Nephron progenitor cell (in vitro differentiated cells): ENCODE data around the gene CIBAR2.
"Not testable (repeated sequence)": the region's sequence is repeated elsewhere in the genome, so short reads cannot be mapped to it uniquely, and the experiment has no call there.

Experiments
- DNase-seq: peaks from one replicate; pipeline ENCODE4 v3.0.0; 2021
- H3K27ac Mint-ChIP-seq: 2 replicates; pipeline ENCODE4 v1.8.0; 2021; ENCODE audit warnings: mild to moderate bottlenecking, moderate library complexity, mixed read lengths
- H3K27me3 Mint-ChIP-seq: 2 replicates; pipeline ENCODE4 v1.8.0; 2021; ENCODE audit warnings: mild to moderate bottlenecking, low read depth, mixed read lengths; ENCODE audit not compliant: poor library complexity
- H3K36me3 Mint-ChIP-seq: 2 replicates; pipeline ENCODE4 v1.8.0; 2021; ENCODE audit warnings: low read depth, mixed read lengths
- H3K4me1 Mint-ChIP-seq: 2 replicates; pipeline ENCODE4 v1.8.0; 2021; ENCODE audit warnings: mixed read lengths
- H3K4me3 Mint-ChIP-seq: 2 replicates; pipeline ENCODE4 v1.8.0; 2021; ENCODE audit warnings: mild to moderate bottlenecking, moderate library complexity, mixed read lengths
- H3K9me3 Mint-ChIP-seq: 2 replicates; pipeline ENCODE4 v1.8.0; 2021; ENCODE audit warnings: mild to moderate bottlenecking, moderate library complexity, mixed read lengths
- CTCF ChIP-seq: fragments of 200-600 bp; sonication (generic); IDR thresholded peaks from 2 replicates; pipeline ENCODE4 v1.5.0; 2021; ENCODE audit warnings: antibody characterized with exemption

The CIBAR2 gene

GRCh38 chr16:85057212-85057889, 54.9 kb downstream of the CIBAR2 start:
- H3K36me3 Mint-ChIP-seq: no peaks in the 10 kb centered on the region
- peaks cover 29% of the 10 kb centered on the region for H3K4me1 Mint-ChIP-seq
- peaks cover 8% of the 10 kb centered on the region for H3K27me3 Mint-ChIP-seq
- peak; percentile 12 for TF ChIP-seq CTCF
- no peaks in the 10 kb centered on the region for H3K9me3 Mint-ChIP-seq
- H3K27ac Mint-ChIP-seq: no peak overlapping the region
- H3K4me3 Mint-ChIP-seq: no peak overlapping the region
- DNase-seq: no peak

GRCh38 chr16:85056211-85056748, 56.0 kb downstream of the CIBAR2 start:
- no peak for TF ChIP-seq CTCF
- Mint-ChIP-seq H3K36me3 (no peaks in the 10 kb centered on the region), H3K27ac (no peak overlapping the region), H3K9me3 (no peaks in the 10 kb centered on the region), H3K4me1 (peaks cover 35% of the 10 kb centered on the region), H3K4me3 (peak overlapping the region; percentile 35), H3K27me3 (peaks cover 10% of the 10 kb centered on the region)
- DNase-seq: no peak

GRCh38 chr16:85055493-85056210, 56.6 kb downstream of the CIBAR2 start:
- Mint-ChIP-seq H3K36me3 (no peaks in the 10 kb centered on the region), H3K9me3 (no peaks in the 10 kb centered on the region), H3K27me3 (peaks cover 8% of the 10 kb centered on the region), H3K4me3 (peak overlapping the region; percentile 35), H3K27ac (peak overlapping the region; percentile 66), H3K4me1 (peaks cover 41% of the 10 kb centered on the region)
- no peak for DNase-seq
- no peak for TF ChIP-seq CTCF

- Mint-ChIP-seq H3K36me3 (no peaks in the 10 kb centered on the region), H3K27ac (peak overlapping the region; percentile 66), H3K27me3 (peaks cover 11% of the 10 kb centered on the region), H3K4me3 (no peak overlapping the region), H3K9me3 (no peaks in the 10 kb centered on the region), H3K4me1 (peaks cover 44% of the 10 kb centered on the region)
- TF ChIP-seq CTCF: no peak
- no peak for DNase-seq
These were observed 57.3 kb downstream of the CIBAR2 start for GRCh38 chr16:85054948-85055492.

- Mint-ChIP-seq H3K4me1 (peaks cover 44% of the 10 kb centered on the region), H3K27me3 (peaks cover 11% of the 10 kb centered on the region)
- H3K27ac Mint-ChIP-seq, H3K4me3 Mint-ChIP-seq, H3K36me3 Mint-ChIP-seq, DNase-seq, H3K9me3 Mint-ChIP-seq: not testable (repeated sequence)
These were observed 58.0 kb downstream of the CIBAR2 start for GRCh38 chr16:85054321-85054720.

GRCh38 chr16:85052536-85052935, 59.7 kb downstream of the CIBAR2 start:
- no peak overlapping the region for H3K4me3 Mint-ChIP-seq
- no peak for DNase-seq
- H3K27me3 Mint-ChIP-seq: peaks cover 11% of the 10 kb centered on the region
- no peak for TF ChIP-seq CTCF
- no peaks in the 10 kb centered on the region for H3K9me3 Mint-ChIP-seq
- H3K4me1 Mint-ChIP-seq: peaks cover 53% of the 10 kb centered on the region
- H3K36me3 Mint-ChIP-seq: peaks cover 4% of the 10 kb centered on the region
- H3K27ac Mint-ChIP-seq: no peak overlapping the region
